ENCODE results near the gene ZMYND15.

DNA sequence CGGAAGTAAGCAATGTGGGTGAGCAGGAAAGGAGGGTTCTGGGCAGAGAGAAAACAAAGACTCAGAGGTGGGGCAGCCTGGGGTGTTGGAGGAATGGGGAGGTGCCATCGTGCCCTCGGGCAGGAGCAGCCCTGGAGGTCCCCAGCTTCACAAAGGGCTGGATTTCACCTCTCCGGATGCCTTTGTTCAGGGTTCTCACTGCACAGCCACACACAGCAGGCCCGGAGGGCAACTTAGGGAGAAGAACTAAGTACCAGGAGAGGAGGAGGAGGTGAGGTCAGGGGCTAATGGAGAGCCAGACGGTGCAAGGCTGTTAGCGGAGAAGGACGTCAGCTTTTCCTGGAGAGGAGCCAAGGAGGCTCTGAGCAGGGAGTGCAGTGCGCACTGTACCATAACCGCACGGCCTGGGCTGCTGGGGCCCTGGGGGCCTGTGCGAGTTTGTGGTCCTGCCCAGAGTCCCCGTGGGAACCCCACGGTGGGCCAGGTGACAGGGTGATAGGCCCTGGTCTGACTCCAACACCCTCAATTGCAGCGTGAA lies 19.9 kb upstream of the ZMYND15 start:
- TF ChIP-seq, protein P1, sequence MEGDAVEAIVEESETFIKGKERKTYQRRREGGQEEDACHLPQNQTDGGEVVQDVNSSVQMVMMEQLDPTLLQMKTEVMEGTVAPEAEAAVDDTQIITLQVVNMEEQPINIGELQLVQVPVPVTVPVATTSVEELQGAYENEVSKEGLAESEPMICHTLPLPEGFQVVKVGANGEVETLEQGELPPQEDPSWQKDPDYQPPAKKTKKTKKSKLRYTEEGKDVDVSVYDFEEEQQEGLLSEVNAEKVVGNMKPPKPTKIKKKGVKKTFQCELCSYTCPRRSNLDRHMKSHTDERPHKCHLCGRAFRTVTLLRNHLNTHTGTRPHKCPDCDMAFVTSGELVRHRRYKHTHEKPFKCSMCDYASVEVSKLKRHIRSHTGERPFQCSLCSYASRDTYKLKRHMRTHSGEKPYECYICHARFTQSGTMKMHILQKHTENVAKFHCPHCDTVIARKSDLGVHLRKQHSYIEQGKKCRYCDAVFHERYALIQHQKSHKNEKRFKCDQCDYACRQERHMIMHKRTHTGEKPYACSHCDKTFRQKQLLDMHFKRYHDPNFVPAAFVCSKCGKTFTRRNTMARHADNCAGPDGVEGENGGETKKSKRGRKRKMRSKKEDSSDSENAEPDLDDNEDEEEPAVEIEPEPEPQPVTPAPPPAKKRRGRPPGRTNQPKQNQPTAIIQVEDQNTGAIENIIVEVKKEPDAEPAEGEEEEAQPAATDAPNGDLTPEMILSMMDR (conservative IDR thresholded peaks at IDR 0.05; ENCODE audit: low read depth, low read length), result no peak
- no peak for TF ChIP-seq EZH2 (IDR thresholded peaks at IDR 0.05; ENCODE audit: borderline replicate concordance, low read depth, low read length, poor library complexity, severe bottlenecking)

Data from A673 (cell line).